Myocyte (in vitro differentiated cells): ENCODE data around the gene GLIS1. TPM values are rescaled to one million over a fixed set of nuclear protein-coding genes. Genes with fewer than 3 reads are reported as not detected.

ENCODE experiments used
- DNase-seq: peaks from one replicate; pipeline ENCODE4 v3.0.0-alpha.2; 2012; ENCODE audit warnings: low read depth
- total RNA-seq: library from RNA; depleted of rRNA; stranded (reverse); fragments of >200 nt; gene quantifications from 2 replicates; pipeline ENCODE4 v1.2.3, GENCODE V29; 2014

GLIS1 gene
- total RNA-seq, 1 donor from 2014 or later: 1.9 TPM

DNA sequence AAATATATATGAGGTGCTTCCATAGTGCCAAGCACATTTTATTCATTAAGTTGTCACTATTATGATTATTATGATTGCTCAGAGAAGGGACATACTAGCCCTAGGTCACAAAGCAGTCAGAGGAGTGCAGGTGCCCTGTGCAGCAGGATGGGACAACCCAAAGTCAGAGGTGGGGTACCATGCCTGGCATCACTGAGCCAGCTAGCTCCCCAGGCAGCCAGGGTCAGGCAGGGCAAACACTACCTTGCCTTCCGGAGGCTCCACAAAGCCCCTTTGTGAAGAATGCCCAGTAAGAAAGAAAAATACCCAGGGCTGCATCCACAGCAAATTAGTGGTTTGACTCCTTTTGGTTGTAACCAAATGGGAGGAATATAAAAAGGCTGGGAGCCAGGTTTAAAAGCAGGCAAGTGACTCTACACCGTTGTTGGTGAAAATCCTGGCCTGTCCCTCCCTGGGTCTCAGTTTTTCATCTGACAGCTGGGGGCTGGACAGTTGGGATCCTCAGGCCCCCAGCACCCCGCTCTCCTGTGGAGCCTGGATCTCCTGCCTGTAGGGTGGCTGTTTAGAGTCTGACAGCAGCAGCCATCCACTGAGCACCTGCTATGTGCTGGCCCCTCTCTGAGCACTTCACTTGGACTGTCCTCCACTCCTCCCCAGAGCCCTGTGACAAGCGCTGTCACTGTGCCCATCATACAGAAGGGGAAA is 98.8 kb downstream of the GLIS1 start:
- DNase-seq: no peak

DNA sequence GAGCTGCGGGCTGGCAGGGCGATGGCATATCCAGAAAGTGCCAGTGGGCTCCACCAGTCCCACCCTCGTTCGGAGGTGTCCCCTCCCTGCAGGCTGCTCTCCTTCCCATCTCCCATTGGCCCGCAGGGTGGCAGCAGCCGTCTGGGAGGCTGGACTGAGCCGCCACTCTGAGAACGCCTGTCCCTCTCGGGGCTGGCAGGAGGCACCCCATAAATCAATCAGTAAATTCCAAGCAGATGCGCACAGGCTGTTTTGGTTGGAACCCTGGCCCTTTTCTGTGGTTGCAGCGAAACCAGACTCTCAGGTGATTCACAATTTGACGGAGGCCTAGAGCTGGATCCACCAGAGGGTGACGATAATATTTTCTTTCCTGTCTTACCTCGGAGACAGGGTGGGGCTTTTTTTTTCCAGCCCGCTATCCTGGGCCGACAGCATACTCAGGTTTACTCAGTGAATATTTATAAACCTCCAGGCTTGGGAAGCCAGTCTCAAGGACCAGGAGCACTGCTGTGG is 99.7 kb downstream of the GLIS1 start:
- DNase-seq: peak; percentile 90

DNA sequence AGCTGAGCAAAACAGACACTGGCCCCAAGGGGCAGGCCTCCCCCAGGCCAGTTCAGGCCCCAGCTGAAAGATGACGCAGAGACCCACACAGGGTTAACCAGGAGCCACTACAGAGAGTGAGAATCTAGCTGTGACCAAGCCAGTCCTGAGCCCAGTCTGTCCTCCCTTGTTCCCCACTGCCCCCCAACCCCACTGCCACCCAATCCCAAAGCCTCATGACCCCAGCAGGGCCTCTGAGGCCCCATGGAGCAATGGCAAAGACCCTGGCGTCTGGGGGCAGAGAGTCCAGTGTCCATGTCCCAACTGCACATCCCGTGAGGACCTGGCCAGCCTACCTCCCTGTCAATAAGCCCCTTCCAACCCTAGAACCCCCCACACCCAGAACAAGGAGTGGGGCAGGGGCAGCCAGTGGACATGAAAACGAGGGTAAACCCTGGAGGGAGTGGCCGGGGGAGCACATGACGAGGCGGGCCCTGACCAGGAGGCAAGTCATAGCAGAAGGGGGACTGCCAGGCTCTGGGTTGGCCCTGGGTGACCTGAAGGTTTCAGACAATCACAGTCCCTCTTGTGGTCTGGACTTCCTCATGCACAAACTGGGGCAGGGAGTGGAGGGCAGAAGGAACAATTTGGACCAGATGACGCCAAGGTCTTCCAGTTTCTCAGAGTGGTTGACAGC is 100.5 kb downstream of the GLIS1 start:
- no peak for DNase-seq

DNA sequence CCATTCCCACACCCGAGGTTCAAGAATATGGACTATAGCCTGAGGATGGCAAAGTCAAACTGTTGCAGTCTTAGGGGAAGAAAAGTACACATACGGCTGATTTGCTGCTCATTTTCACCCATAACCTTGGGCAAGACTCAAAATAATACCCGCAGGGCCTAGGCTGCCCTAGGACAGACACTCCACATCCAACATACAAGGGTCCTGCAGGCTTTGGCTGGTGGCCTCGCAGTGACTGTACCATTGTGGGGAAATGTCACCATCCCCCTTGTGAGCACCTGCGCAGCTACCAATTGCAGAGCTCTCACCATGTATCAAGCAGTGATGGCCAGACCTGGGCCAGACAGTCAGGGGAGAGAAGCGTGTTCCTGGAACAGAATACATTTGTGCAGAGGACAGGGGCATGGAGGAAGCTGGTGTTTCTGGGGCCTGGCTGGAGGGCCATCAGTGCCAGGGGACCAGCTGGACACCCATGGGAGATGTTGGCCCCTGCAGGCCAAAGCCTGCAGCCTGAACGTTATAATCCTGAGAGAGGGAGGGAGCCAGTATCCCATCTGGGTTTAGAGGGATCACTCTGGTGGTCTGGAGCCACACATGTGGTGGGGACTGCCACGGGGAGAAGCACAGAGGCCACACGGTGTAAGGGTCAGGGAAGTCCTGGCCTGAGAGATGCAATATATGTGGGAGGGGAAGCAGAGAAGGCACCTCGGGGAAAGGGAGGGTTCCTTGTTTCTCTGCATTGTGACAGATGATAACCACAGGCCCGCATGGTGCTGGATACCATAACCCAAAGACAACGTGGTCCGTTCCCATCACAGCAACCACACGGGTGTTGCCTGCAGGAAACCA is 101.2 kb downstream of the GLIS1 start:
- no peak for DNase-seq

DNA sequence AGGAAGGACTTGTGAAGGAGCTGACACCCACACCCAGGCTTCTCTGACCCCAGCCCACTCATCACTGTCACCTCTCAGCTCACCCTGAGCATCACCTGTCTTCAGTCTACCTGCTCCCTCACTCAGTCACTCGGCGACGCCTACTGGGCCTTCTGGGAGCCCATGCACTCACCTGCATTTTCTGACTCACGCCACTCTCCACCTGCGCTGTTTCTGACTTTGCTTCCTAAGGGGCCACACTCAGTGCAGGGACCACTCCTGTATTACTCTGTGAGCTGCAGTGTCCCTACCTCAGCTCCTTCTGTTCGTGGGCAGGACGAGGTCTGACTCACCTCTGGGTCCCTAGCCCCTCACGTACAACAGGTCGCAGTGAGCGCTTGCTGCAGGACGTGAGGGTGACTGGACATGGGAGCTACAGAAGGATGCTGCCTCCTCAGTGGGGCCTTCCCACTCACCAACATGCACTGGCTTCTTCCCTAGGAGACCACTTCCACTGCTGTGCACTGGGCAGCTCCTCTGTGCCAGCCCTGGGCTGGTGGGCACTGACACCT is 102.3 kb downstream of the GLIS1 start:
- DNase-seq: no peak

DNA sequence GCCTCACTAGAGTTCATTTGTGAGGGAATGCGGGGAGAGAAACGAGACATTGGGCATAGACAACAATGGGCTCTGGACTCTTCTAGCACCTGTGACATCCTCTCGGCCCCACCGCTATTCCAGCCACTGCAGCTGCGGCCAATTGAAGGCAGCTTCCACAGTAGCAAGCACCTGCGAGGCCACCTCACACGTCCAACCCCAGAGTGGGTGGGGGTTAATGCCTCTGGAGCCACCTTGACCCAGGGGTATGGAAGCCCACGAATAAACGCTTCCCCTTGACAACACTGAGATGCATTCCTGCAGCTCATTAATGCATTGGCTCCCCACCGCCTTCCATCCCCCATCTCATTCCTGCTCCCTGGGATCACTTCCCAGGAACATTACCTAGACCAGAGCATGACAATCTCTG is 104.4 kb downstream of the GLIS1 start:
- no peak for DNase-seq

DNA sequence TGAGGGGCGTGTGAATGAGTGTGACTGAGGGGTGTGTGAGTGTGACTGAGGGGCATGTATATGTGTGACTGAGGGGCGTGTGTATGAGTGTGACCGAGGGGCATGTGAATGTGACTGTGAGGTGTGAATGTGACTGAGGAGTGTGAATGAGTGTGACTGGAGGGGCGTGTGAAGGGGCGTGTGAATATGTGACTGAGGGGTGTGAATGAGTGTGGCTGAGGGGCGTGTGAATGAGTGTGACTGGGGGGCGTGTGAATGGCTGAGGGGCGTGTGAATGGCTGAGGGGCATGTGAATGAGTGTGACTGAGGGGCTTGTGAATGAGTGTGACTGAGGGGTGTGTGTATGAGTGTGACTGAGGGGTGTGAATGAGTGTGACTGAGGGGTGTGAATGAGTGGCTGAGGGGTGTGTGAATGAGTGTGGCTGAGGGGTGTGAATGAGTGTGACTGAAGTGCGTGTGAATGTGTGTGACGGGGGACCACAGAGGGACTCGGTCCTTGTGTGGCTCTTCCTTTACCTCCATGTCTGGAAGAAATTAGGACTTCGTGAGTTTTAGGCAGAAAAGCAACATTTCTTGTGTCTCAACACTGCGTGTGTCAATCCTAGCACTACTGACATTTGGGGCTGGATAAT is 105.8 kb downstream of the GLIS1 start:
- DNase-seq: no peak

DNA sequence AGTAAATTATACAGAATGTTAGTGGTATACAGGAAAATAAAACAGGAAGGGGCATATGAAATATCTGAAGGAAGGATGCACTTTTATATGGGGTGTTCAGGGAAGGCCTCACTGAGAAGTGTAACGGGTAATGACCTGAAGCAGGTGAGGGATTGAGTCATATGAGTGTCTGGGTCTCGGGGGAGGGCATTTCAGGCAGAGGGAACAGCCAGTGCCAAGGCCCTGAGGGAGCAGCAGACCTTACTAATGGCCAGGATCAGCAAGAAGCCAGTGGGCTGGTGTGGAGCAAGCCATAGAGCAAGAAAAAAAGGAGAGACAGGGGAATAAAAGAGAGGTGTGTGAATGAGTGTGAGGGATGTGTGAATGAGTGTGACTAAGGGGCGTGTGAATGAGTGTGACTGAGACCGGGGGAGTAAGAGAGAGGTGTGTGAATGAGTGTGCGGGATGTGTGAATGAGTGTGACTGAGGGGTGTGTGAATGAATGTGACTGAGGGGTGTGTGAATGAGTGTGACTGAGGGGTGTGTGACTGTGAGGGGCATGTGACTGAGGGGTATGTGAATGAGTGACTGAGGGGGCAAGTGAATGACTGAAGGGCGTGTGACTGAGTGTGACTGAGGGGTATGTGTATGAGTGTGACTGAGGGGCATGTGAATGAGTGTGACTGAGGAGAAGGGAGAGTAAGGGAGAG is 107.2 kb downstream of the GLIS1 start:
- no peak for DNase-seq

DNA sequence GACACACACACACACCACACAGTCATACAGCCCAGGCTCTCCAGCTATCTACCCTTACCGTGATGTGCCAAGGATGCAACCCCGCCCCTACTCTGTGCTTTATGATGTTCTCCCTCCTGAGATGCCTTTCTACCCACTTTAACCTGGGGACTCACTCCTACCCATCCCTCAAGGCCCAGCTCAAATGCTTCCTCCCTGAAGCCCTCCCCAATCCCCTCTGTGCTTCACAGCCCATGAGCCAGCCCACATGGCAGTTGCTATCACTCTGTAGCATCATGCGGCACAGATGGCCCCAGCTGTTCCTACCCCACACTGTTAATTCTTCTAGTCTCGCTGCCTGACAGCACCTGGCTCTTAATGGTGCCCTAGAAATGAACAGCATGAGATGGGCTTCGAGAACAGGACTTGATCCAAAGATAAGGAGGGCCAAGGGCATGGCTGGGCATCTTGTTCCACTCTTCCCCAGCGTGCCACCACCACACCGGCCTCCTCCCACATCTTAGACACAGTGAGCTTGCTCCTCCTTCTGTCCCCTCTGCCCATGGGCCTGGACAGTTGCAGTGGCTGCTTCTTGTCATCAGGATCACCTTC is 109.8 kb downstream of the GLIS1 start:
- peak; percentile 72 for DNase-seq

DNA sequence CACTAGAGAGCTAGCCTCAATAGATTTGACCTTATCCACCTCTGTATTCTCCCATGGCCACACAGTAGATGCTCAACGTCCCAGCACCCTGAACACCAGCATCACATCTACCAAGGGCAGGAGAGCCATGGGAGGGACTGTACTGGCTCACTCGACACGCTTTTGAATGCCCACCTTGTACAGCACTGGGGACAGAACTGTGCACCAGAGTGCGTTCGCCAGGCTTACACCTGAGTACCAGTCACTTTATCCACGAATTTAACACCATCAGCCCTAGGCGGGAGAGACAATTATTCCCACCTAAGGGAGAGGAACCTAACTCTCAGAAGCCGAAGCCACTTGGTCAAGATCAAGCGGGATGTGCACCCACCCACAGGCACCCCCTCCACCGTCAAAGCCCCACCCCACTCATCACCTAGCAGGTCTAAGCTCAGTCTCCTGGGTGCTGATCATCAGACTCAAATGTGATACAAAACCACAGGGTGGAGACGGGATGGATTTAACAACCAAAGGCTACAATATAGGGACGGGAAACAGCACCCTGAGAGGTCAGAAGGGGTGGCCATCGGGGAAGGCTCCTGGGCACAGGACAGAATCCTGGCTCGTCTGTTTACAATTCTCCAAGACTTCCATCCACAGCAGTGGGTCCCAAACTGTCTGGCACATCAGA is 110.5 kb downstream of the GLIS1 start:
- DNase-seq: no peak

DNA sequence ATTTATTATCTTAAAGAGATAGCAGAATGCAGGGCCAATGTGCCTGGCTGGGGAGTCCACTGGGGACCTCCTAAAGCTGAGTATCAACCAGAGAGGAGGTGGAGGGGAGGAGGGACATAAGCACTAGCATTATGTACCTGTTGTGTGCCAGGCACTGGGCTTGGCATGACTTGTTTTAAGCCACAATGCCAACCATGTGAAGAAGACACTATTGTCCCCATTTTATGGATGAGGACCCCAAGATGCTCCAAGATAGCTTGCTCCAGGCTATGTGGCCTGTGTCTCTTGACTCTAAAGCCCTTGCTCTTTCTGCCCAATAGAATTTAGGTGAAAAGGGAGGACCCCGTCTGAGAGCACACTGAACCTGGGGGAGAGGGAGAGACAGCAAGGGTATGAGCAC is 111.3 kb downstream of the GLIS1 start:
- no peak for DNase-seq

DNA sequence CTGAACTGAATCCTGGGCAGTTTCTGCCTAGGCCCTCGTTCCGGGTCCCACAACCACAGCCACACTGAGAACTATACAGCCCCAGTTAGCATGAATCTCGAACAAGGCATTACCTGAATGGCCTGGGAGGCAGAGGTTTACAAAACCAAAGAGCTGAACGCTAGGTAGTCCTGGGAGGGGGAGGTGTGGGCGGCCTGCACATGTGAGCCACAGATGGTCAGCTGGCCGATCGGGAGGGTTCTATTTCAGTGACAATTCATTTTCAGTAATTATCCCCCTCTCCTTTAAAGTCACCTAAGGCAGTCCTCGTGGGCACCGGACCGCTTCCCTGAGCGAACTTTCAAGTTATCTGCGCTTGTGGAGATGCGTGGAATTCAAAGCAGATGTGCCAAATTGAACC is 111.9 kb downstream of the GLIS1 start:
- no peak for DNase-seq

DNA sequence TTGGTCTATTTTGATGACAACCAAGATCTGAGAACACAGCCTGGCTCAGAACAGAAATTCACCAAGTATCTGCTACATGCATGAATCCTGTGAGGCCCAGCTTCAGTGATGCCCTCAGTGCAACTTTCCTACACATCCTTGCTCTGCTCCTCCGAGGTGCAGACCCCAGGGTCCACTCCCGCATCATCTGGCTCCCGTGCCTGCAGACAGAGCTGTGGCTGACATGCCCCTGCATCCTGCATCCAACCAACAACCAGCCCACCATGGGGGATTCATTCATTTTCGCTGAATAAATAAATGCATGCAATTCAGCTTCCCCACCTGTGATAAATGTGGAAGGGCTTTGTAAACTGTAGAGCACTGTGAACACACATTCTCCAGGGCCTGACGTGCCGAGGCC is 112.3 kb downstream of the GLIS1 start:
- no peak for DNase-seq

DNA sequence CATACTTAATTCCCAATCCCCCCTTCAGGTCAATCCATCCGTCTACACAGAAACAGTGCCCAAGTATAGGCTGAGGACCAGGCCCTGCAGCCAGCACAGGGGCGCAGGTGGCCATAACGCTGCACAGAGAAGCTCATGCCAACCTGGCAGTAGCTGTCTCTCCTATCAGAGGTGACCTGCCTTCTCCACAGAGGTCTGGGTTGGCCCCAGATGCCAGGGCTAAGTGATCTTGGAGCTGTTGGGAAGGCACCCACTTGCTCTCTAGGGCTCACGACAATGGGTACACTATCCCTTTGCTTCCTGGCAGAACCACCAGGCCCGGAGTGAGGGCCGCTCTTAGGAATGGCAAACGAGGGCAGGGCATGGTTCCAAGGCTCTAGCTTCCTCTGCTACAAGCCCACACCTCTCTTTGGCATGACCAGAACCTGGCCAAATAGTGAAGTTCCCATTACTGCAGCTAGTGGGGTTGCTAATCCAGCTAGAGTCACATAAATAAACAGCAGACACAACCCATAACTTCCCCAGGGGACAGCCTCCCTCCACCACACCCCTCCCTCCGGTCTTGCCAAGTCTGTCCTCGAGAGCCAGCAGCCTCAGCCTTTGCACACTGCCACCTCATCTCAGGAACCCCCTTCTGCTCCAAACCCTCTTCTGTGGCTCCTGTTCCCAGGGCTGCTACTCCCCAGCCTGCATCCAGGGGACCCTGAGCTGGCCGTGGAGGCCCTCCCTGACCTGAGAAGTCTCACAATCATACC is 113.0 kb downstream of the GLIS1 start:
- DNase-seq: no peak

DNA sequence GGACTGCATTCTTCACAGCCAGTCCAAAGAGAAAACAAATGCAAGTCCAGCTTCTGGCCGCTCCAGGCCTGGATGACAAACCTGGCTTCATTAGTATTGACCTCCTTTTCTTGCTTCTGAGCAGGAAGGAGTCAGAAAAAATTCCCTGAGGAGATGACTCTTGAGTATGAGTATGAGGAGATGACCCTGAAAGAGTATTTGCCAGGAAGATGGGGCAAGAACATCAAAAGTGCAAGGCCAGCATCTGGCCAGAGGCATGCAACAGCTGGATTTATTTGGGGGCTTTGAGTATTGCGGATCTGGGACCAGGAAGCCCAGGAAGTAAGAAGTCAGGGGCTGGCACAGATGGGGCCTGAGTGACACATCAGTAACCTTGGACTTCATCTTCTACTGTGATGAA is 113.9 kb downstream of the GLIS1 start:
- peak; percentile 10 for DNase-seq

DNA sequence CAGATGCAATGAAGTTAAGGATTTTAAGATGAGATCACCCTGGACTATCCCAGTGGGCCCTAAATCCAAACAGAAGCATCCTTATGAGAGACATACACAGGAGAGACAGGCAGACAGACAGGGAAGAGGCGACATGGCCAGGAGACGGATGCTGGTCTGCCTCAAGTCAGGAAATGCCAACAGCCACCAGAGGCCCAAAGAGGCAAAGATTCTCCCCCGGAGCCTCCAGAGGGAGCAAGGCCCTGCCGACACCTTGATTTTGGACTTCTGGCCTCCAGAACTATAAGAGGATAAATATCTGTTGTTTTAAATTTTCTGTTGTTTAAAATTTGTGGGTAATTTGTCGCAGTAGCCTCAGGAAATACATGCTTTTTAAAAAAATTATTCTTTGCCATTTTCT is 116.4 kb downstream of the GLIS1 start:
- DNase-seq: no peak

DNA sequence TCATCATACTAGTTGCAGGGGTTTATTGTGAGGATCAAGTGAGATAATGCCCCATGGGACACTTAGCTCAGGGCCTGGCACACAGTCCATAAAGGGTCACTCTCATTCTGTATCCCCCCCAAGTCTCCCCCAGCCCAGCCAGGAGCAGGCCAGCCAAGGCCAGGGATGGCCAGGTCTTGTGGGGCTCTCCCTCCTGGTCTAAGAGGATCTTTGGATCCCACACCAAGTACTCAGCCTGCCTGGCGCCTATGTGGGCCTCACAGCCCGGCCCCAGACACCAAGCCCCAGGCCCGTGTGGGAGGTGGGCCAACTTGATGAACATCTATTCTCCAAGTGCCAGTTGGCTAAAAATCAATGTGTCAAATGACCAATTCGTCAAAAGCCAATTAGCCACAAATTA is 117.8 kb downstream of the GLIS1 start:
- no peak for DNase-seq

DNA sequence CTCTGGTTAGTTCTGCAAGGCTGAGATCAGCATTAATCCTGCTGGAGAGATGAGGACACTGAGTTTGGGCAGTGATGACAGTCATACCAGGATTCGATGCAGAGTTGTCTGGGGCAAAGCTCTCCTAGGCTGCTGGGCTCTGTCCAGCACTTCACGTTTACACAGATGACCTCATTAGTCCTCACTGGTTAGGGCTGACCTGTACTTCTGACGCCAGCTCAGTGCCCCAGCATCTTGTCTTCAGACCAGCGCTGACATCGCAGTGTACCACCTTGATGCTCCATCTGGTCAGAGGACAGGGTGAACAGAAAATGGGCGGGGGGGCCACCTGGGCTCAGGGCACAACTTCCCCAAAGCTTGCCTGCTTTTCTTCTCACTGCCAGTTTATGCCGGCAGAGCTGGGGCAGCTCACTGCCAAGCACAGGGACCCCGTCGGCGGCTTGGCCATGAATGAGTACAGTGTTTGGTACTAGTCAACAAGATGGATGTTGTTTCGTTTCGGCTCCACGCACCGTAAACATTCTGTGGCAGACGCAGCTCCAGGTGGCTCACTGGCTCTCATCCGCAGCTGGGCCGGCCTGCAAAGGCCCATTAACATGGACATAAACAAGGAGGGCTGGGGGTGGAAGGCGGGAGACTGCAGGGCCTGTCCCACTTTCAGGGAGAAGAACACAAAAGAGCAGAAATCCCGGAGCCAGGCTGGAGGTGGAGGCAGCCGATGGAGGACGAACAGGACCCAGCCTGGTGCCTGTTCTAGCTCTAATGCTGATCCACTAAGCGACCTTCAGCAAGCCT is 118.7 kb downstream of the GLIS1 start:
- DNase-seq: no peak
